HTERT RPE-1 (cell line): ENCODE results near the gene OR51B2.

ENCODE experiments used
- in situ Hi-C: fragments of 300-500 bp; cut with MboI; formaldehyde crosslinking; loops from 4 replicates; pipeline ENCODE4 v1.14.3; 2020; ENCODE audit warnings: low sequenced_read_pairs

The OR51B2 gene

DNA sequence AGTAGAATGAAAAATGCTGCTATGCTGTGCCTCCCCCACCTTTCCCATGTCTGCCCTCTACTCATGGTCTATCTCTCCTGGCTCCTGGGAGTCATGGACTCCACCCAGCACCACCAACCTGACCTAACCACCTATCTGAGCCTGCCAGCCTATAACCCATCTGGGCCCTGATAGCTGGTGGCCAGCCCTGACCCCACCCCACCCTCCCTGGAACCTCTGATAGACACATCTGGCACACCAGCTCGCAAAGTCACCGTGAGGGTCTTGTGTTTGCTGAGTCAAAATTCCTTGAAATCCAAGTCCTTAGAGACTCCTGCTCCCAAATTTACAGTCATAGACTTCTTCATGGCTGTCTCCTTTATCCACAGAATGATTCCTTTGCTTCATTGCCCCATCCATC, 39.5 kb downstream of the OR51B2 start:
- in situ Hi-C loops = no loop called here

DNA sequence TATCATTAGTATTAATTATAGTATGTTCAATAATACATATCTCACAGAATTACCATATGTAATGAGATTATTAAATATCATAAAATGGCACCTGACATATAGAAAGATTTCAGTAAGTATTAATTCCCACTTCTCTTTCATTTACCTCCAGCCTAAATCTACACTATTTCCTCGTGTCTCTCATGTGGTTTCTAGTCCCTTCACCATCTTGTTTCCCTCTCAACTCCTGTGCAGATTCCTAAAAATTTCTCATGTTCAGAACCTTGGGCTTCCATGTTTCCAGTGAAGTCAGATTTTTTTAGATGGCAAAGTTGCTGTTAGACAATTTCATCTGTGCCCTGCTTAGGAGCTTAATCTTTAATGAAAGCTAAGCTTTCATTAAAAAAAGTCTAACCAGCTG, 40.2 kb downstream of the OR51B2 start:
- in situ Hi-C loops = no loop called here

DNA sequence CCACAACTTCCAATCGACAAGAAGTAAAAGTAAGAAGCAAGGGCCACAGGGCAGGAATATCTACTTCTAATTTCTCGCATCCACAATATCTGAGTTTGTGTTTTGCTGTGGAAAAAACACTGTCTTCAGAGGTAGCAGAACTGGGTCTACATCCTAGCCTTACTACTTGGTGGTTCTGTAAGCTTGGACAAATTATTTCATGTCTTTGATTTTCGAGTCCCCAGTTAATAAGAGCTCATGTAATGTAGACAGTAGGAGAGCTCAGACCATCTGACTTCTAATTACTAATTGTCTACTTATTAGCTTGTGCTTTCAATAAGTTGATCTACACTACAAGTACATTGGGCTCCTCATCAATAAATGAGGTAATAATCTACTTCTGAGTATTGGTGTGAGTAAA, 41.0 kb downstream of the OR51B2 start:
- in situ Hi-C loops = no loop called here

DNA sequence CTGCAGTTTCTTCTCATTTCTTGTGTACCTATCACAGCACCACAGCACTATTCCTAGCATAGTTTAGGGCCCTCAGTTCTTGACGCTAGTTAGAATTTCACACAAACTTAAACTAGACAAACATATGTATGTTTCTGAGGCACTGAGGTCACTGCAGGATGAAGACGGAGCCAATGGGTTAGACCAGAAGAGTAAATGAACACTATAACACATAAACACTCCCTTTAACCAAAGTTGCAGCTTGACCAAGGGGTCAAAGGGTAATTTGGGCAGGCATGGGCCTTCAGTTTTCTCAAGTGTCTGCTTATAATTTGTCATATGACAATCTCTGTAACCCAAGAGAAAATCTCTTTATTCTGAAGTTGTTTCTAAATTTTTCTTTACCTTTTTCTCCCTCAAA, 41.5 kb downstream of the OR51B2 start:
- in situ Hi-C loops = no loop called here

DNA sequence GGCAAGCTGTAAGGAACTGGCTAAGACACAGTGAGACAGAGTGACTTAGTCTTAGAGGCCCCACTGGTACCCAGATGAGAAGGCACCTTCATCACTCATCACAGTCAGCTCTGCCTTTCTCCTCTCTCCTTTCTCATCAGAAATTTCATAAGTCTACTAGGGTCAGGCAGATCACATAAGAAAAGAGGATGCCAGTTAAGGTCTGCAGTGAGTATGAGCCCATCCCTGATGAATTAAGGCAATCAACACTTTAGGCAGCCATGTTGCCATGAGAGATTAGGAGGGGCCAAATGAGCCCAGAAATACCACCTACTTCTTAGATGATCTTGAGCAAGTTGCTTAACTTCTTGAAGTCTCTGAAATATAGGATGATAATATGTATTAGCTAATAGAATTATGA, 42.5 kb downstream of the OR51B2 start:
- in situ Hi-C loops = no loop called here

DNA sequence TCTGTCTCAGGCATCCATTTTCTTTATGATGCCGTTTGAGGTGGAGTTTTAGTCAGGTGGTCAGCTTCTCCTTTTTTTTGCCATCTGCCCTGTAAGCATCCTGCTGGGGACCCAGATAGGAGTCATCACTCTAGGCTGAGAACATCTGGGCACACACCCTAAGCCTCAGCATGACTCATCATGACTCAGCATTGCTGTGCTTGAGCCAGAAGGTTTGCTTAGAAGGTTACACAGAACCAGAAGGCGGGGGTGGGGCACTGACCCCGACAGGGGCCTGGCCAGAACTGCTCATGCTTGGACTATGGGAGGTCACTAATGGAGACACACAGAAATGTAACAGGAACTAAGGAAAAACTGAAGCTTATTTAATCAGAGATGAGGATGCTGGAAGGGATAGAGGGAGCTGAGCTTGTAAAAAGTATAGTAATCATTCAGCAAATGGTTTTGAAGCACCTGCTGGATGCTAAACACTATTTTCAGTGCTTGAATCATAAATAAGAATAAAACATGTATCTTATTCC, 43.5 kb downstream of the OR51B2 start:
- in situ Hi-C loops = no loop called here

DNA sequence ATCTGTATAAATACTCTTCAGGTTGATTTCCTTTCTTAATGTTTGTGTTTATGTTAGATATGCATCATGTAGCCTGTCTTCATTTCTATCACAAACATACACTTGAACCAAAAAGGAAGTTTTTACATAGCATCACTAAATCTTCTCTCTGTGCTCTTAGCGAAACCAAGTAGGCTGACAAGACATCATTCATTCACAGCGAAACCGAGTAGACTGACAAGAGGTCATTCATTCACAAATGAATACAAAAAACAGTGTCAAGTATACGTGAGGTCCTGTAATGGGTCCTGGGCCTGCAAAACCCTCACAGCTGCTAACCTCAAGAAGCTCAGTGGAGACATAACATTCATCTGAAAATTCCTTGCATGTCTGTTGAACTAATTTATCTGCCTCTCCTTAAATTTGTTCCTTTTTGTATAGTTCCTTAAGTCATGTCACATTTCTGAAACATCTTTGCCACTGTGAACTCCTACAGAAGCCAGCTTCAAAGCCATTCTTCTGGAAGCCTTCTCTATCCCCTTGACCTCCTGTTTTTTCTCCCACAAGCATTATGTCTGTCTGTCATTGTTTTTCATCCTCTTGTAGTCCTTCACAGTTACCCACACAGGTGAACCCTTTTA, 44.5 kb downstream of the OR51B2 start:
- in situ Hi-C loops = no loop called here

DNA sequence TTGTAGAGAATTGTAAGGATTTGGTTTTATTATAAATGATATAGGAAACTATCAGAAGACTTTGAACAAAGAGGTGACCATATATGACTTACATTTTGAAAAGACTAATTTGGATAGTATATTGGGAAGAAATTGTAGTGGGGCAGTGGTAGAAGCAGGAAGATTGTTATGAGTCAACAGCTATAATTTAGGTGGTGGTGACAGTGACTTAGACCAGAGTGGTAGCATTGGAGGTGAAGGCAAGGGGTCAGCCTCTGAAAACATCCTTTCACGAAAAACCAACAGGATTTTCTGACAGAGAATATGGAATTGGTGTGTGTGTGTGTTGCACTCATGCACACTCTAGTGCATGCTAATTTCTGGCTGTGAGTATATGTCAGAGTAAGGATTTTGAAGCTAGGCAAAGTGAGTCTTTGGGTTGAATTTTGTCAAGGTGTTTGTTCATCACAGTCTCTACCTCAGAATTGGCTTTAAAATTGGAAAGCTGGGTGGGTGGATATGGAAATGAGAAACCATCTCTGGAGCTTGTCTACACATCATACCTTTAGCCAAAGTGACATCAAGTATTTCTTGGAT, 46.2 kb downstream of the OR51B2 start:
- in situ Hi-C loops = no loop called here

DNA sequence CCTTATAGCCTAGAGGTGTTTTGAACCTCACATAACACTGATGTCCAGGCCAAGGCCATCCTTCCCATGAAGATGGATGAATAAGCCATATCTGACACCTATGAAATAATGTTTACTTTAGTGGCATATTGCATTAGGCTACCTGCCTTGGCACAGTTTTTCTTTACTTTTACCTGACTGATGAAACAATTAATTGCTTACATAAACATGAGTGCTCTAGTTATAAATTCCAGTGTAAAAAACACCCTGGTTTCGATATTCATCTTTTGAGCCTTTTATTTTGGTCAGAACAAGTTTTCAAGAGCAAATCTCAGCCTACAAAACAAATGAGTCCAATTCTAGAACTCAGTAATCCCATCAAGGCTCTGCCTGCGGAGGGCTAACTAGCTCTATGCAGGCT, 47.4 kb downstream of the OR51B2 start:
- in situ Hi-C loops = no loop called here

DNA sequence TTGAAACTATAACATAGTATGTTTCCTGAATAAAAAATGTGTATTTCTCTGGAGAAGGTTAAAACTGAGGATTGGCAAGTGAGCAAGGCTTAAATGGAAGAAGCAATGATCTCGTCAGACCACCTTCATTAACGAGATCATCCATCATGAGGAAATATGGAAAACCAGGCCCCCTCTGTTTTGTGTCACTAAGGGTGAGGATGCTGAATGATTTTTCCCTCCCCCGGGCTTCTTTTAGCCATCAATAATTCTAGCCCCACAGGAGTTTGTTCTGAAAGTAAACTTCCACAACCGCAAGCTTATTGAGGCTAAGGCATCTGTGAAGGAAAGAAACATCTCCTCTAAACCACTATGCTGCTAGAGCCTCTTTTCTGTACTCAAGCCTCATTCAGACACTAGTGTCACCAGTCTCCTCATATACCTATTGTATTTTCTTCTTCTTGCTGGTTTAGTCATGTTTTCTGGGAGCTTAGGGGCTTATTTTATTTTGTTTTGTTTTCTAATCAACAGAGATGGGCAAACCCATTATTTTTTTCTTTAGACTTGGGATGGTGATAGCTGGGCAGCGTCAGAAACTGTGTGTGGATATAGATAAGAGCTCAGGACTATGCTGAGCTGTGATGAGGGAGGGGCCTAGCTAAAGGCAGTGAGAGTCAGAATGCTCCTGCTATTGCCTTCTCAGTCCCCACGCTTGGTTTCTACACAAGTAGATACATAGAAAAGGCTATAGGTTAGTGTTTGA, 48.6 kb downstream of the OR51B2 start:
- in situ Hi-C loops = no loop called here

DNA sequence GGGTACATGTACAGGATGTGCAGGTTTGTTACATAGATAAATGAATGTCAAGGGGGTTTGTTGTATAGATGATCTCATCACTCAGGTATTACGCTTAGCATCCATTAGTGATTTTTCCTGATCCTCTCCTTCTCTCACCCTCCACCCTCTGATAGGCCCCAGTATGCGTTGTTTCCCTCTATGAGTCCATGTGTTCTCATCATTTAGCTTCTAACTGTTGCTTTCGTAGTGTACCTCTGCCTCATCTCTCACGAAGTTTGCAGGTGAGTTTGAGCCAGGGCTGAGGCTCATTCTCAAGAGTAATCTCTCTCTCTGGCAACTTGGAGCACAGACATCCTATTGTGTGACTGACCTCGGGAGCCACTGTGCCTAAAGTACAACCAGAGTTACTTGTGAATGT, 49.7 kb downstream of the OR51B2 start:
- in situ Hi-C loops = no loop called here
